GM18870 (cell line): ENCODE data around the gene F7.

Source experiments
- ATAC-seq: cut with Tn5 transposase; IDR thresholded peaks from one replicate; pipeline ENCODE4 v1.9.1; 2021; ENCODE audit warnings: moderate library complexity; ENCODE audit not compliant: unreplicated experiment

The F7 gene

DNA sequence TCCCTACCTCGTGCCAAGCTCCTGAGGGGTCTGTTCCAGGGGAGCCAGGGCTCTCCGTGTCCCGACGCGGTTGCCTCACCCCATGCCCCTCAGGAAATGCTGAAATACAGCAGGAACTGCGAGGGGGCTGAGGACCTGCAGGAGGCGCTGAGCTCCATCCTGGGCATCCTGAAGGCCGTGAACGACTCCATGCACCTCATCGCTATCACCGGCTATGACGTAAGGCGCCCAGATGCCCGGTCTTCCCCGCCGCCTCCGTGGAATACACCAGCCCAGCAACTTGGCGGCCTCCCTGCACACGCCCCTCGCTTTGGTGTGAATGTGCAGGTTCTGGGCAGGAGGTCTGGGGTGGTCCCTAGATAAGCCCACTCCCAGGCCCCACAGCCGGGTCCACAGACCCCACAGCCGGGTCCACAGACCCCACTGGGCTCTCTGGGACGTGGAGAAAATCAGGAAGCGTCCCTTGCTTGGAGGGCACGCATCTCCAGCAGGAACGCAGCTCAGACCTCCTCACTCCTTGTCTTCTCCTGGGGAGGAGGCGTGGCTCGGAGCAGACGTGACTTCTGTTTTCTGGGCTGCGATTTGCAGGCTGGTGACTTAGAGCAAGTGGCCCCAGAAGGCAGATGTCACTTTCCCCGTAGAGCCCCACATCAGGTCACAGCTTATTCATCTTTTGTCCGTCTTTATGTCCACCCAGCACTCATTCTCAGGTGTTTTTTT is 19.4 kb upstream of the F7 start:
- ATAC-seq, result no peak

DNA sequence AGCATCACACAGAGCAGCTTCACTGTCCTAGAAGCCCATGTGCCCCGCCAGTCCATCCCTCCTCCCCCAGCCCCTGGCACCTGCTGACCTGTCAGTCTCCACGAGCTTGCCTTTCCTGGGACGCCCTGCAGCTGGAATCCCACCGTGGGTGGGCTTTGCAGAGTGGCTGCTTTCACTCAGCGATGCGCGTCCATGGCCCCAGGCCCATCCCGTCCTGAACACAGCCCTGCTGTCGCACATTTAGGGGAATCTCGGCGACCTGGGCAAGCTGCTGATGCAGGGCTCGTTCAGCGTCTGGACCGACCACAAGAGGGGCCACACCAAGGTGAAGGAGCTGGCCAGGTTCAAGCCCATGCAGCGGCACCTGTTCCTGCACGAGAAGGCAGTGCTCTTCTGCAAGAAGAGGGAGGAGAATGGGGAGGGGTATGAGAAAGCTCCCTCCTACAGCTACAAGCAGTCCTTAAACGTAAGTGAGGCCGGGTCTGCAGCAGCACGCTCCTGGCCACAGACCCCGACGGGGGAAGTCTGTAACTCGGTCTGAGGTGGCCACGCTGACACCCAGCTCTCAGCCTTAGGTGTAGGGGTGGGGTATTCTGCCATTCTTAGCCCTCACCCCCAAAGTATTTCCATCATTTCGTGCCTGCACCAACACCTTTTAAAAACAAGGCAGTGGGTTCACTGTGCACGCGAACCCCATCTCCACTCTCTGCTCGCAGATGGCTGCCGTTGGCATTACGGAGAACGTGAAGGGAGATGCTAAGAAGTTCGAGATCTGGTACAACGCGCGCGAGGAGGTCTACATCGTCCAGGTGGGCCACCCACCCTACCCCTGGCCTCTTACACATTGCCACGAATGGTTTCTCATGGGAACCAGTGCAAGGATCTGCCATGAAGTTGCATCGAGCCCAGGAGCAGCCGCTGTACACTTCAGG is 18.3 kb upstream of the F7 start:
- ATAC-seq, result no peak

DNA sequence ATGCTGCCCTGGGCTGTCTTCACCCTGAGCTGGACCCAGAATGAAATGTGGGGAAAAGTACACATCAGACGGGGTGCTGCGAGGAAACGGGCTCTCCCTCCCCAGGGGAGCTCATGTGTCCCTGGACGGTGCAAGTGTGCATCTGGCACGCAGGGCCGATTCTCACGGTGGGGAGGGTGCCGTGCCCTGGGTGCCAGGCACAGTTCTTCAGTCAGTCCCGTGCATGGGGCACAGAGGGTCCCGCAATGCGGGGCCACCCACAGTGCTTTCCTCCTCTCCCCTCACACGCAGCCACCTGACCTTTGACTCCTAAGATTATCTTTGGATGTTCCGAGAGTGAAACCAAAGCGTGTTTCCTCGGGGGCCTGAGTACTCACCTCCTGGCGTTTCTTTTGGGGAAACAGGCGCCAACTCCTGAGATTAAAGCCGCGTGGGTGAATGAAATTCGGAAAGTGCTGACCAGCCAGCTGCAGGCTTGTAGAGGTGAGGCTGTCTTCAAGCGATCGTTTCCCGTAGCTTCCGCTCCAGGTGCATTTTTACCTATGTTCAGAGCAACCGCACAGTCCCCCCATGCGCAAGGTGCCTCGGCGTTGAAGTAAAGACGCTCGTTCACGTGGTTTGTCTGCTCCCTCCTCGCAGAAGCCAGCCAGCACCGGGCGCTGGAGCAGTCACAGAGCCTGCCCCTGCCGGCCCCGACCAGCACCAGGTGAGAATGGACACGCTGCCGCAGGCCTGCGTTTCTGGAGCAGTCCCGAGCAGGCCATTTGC is 17.5 kb upstream of the F7 start:
- ATAC-seq, result no peak

DNA sequence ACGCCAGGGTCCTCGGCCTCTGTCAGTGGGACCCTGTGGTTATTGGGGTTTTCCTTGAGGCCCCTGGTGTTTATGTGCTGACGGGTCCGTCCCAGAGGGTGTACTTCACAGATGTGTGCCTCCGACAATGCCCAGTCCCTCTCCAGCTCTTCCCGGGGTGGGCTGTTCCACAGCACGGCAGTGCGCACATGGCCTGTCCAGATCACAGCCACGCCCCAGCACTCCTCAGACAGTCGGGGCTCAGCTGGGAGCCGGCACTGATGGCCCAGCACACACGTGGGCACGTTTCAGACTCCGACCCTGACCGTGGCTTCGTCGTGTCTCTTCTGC is 16.9 kb upstream of the F7 start:
- ATAC-seq, result no peak

DNA sequence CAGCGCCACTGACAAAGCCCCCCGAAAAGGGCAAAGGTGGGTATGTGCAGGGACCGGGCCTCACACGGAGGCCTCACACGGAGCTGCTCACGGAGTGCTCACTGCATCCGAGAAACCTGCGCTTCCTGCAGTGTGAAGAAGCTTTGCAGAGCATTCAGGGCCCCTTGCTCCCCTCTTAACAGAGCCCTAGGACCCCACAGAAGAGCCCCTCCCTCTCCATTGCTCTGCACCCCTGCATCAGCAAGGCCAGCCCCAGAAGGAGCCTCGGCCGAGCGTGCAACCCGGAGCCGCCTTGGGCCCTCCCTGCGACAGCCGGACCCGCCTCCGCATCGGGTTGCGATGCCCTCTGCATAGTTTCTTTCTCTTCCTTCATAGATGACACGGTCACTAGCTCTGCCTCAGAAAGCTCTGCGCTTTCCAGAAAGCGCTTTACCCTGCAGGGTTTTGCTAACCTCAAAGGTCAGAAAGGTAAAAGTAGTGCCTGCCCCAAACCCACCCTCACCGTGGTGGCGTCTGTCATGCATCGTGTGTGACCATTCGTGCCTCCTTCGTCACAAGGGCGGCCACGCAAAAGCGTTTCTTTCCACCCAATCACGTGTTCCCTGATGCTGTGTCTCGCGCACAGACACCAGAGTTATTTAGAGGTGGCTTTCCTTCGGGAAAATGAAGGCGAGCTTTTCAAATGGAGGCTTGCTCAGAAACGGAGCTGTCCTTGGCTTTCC is 15.7 kb upstream of the F7 start:
- no peak for ATAC-seq

DNA sequence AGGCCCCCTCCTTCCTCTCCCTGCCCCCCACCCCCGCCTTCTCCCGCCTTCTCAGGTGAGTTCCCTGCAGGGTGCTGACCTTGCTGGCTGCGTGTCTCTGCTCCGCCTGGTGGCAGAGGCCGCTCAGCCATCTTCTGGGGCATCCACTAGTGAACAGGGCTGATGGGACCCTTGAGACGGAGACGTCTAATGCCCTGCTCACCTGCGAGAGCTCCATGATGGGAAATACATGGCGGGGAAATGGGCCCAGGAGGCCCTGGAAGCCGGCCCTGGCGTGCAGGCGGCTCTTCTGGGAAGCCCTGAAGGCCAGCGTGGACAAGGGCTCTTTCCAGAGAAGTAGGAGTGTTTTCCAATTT is 15.2 kb upstream of the F7 start:
- ATAC-seq, result no peak

DNA sequence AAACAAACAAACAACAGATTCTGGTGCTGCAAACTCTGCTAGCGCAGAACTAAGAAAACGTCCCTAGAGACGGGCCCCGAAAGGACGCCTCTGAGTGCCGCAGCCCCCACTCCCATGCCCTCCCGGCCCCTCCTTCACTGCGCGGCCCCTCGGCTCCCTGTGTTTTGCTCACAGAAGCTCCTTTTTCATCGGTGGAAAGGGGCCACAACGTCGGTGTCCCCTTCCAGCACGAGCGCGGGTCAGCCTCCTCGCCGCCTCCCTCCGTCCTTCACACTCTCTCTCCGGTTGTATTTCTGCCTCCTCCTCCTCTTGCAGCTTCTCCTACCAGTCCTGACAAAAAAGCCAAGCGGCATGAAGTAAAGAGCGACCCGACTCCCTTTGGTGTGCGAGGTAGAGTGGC is 14.8 kb upstream of the F7 start:
- ATAC-seq, result no peak

DNA sequence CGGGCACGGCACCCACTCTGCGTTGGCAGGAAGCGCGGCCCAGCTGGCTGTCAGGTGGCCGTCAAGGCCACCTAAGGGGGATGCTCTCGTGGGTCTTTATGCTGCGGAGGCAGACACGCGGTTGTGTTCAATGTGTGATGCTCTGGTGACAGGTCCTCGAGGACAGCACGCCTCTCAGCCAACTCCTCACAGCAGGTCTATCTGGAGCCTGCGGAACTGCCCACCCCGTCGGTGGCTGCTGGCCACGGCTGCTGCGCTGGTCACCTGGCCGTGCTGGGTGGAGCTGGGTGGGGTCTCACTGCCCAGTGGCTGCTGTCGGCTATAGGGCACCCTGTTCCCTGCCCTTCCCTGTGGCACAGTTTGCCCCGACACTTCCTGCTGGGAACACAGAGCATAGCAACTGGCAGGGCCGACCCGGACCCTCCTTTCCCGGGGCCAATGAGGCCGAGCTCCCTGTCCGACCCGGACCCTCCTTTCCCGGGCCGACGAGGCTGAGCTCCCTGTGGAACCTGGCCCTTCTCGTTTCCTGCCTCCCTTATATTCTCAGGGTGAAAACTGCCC is 14.3 kb upstream of the F7 start:
- no peak for ATAC-seq

DNA sequence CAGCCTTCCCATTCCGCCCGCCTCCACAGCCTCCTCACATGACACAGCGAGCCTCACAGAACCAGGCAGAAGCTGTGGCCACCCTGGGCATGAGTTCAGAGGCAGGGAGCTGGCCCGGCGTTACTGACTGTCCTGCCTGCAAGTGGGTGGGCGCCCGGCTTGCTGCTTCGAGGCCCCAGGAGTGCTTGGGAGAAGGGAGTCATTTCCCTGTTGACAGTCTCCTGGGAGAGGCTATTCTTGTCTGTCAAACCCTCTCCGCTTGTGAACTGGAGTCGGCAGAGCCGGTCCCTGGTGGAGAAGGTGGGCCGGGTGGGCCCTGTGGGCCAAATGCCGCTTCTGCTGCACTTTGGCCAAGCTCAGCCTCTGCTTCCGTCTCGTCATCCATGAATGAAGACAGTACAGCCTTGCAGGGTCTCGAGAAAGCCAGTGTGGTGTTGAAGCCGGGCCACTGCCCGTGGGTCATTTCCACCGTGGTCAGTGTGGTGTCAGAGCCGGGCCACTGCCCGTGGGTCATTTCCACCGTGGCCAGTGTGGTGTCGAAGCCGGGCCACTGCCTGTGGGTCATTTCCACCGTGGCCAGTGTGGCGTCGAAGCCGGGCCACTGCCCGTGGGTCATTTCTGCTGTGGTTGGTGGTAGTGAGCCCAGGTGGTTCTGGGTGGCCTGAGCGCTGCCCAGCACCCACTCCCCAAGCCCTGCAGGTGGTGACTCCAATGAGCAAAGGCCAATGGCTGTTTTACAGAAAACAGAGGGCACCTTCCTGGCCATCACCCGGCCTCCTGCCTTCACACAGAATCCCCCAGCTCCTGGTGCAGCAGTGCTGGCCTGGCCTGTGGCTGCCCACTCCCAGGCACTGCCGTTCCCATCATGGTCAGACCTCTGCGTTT is 13.5 kb upstream of the F7 start:
- ATAC-seq, result no peak

DNA sequence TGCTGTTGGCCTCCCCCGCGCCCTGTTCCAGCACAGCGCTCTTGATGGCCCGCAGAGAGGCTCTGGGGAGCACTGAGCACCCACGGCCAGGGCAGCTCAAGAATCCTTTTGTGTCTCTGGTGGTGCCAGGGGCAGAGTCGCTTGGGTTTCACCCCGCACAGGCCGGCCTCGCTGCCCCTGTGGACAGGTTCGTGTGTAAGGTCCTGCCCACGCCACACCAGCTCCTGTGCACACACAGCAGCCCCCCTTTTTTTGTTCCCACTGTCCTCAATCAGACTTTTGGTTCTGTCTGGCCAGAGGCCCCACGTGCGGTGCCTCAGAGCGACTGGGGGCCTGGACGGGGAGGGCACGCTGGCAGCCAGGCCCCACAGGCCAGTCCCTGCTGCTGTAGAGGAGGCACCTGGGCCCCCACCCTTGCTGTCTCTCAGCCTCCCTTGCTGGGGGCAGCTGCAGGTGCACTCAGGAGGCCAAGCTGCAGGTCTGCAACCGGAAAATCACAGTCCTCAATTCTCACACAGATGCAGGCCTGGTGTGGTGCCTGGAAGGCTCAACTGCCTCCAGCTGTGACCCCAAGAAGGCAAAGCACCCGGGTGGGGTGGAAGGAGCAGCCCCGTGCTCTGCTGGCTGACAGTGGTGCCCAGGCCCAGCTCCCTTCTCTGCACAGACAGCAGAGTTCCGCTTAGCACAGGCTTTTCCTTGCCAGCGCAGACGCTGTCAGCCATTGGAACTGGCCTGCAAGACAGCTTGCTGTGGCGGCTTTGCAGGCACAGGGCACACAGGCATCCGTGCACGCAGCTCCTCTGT is 12.6 kb upstream of the F7 start:
- ATAC-seq, result no peak

DNA sequence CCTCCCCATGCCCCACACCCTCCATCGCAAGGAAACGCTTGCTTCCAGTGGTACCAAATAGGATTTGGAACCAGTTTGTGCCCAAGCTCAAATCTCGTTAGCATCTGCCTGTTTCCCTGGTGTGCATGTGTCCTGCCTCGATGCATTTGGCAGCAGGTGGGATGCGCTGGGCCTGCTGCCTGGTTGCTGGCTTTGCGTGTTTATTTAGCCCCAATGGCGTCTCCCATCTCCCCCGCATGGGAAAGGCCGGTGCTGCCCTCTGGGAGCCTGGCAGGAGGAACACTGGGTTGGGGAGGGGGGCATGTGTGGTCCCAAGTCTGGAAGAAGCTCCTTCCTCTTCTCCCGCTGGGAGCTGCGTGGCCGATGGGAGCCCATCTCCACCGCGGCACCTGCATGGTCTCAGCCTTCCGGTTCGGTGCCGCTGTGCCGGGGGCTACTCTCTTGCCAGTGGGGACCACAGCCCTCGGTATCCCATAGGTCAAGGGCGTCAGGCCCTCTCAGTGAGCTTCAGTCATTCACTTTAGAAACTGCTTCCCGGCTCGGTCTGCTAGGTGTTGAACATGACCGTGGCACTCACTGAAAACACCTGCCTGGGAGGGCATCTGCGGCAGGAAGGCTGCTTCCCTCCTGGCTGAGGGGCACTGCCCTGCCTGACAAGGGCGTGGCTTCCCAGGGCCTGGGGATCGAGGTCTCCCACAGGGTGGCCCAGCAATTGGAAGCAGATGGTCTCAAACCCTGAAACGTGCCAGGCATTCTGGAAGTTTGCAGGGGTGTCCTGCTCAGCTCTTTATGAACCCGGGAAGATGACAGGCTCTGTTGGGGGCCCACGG is 11.8 kb upstream of the F7 start:
- ATAC-seq, result no peak

DNA sequence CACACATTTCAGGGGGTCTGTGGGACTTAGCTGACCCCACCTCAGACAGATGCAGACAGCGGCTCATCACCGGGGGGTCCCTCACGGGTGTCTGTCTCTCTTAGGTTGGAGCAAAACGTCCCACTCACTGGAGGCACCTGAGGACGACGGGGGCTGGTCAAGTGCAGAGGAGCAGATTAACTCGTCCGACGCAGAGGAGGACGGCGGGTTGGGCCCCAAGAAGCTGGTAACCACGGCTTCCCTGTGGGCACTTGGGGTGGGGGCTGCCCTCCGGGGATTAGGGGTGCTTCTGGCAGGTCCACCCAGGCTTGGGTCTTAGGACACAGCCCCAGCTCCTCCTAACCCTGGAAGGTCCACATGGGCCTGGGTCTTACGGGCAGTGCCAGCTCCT is 11.2 kb upstream of the F7 start:
- ATAC-seq, result no peak

DNA sequence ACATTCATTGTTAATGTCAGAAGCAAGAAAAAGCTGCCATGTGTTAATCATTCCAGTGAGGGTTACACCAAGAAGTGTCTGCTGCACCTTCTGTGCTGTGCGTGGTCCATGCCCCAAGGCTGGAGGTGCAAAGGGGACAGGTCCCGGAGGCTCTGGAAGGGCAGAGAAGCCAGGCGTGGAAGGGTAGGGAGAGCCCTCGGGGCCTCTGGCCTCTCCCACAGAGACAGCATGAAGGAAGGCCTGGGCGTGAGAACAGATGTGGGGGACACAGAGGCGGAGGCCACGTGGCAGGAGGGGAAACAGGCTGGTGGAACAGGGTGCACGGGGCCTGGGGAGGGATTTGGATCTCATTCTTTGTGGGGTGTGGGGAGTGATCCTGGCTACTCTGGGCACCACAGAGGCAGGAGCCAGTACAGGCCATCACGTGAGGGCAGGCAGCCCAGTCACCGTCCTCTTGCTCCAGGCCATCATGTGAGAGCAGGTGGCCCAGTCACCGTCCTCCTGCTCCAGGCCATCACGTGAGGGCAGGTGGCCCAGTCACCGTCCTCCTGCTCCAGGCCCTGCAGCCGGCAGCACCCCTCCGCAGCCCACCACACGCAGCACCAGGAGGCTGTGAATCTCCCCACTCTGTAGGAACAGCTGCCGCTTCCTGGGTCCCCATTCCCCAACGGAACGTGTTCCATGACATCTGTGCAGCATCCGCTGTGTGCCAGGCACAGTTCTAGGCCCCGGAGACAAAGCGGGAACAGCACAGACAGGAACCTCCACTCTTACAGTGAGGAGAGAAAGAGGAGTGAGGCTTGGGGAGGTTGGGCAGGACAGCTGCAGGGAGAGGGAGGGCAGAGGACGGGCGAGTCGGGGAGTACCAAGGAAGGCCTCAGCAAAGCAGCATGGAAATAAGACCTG is 10.2 kb upstream of the F7 start:
- ATAC-seq, result no peak

DNA sequence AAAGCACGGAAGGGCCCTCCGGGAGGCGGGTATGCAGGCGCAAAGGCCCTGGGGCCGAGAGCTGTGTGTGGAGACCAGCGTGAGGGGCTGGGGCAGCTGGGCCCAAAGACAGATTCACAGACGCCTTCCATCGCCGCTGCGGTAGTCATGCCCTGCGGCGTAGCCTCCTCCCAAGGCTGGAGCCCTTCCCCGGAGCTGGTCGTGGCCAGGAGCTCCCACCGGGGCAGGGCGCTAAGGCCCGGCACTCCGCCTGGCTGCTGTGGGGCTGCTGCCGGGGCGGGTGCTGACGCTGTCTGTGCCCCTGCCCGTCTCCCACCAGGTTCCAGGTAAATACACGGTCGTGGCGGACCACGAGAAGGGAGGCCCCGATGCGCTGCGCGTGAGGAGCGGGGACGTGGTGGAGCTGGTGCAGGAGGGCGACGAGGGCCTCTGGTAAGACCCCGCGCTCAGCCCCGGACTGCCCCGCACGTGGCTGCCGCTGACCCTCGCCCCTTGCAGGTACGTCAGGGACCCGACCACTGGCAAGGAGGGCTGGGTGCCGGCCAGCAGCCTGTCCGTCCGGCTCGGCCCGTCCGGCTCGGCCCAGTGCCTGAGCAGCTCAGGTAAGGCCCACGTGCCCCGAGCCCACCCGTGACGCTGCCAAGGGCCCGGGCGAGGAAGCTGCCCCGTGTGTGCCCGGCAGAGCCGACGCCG is 9.4 kb upstream of the F7 start:
- no peak for ATAC-seq

DNA sequence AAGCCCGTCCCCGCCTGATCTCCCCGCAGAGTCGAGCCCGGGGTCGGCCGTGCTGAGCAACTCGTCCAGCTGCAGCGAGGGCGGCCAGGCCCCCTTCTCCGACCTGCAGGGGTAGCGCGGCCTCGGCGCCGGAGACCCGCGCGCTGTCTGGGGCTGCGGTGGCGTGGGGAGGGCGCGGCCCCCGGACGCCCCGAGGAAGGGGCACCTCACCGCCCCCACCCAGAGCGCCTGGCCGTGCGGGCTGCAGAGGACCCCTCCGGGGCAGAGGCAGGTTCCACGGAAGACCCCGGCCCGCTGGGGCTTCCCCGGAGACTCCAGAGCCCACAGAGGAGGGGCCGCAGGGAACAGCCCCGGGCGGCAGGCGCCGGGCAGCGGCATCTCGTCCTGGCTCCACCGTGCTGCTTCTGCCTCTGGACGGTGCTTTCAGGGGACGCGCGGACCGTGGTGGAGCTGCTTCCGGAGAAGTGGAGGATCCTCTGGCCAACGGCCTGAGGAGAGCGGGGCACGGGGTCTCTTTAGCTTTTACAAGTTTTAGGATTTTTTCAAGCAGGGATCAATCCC is 8.8 kb upstream of the F7 start:
- no peak for ATAC-seq

DNA sequence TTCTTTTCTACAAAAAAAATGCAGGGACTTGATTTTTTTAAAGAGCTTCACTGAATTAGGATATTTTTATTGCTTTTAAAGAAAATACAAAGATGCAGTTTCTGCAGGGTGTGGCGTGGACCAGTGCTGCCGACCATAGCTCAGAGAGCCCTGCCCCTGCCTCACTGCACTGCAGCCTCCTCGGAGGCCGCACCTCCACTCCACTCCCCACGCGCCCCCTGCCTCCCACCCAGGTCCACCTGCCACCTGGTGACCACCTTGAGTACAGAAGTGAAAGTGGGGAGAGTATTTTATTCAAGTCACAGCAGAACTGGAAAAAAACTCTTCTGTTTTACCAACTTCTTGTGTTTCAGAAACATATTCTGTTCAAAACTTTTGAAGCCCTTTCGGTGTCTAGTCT is 7.9 kb upstream of the F7 start:
- no peak for ATAC-seq
